DND-41 (cell line): Measurements from ENCODE around the gene RNF182.

ENCODE experiments used
- ATAC-seq: fragments of 200-7000 bp; cut with Tn5 transposase; 3 replicates; pipeline ENCODE4 v1.9.1; 2021; ENCODE audit warnings: low read depth; ENCODE audit not compliant: insufficient read depth
- DNase-seq: peaks from one replicate; pipeline ENCODE4 v3.0.0-alpha.2; 2020
- H2AFZ ChIP-seq: 2 replicates; pipeline ENCODE4 v1.6.0; 2012; ENCODE audit warnings: low read depth, low read length
- H3K27ac ChIP-seq: 2 replicates; pipeline ENCODE4 v1.5.1; 2012; ENCODE audit warnings: low read length, inconsistent platforms
- H3K27me3 ChIP-seq: fragments of 200-600 bp; sonication (generic); 2 replicates; pipeline ENCODE4 v1.6.0; 2012; ENCODE audit warnings: low read length, mild to moderate bottlenecking, inconsistent platforms; ENCODE audit not compliant: insufficient read depth, poor library complexity
- H3K36me3 ChIP-seq: 2 replicates; pipeline ENCODE4 v1.5.1; 2012; ENCODE audit warnings: low read length, inconsistent platforms; ENCODE audit not compliant: insufficient read depth
- H3K4me1 ChIP-seq: 2 replicates; pipeline ENCODE4 v1.5.1; 2012; ENCODE audit warnings: mild to moderate bottlenecking, low read length; ENCODE audit not compliant: insufficient read depth
- H3K4me2 ChIP-seq: 2 replicates; pipeline ENCODE4 v1.6.0; 2012; ENCODE audit warnings: mild to moderate bottlenecking, moderate library complexity, low read length, inconsistent platforms; ENCODE audit not compliant: insufficient read depth
- H3K4me3 ChIP-seq, 2 experiments: fragments of 200-600 bp in 1 of 2; shearing (Covaris generic) in 1 of 2; 2 replicates each; pipeline ENCODE4 v1.5.1; 2012 to 2016; ENCODE audit warnings: inconsistent platforms in 2 of 2, low read length in 2 of 2, mild to moderate bottlenecking in 2 of 2, low read depth in 1 of 2, moderate library complexity in 1 of 2
- H3K79me2 ChIP-seq: 2 replicates; pipeline ENCODE4 v1.6.0; 2012; ENCODE audit warnings: low read length, inconsistent platforms; ENCODE audit not compliant: insufficient read depth
- H3K9ac ChIP-seq: 2 replicates; pipeline ENCODE4 v1.6.0; 2012; ENCODE audit warnings: low read depth, mild to moderate bottlenecking, inconsistent platforms, low read length, moderate library complexity
- H3K9me3 ChIP-seq: 2 replicates; pipeline ENCODE4 v1.5.1; 2012; ENCODE audit warnings: low read length, moderate library complexity, mild to moderate bottlenecking, inconsistent platforms; ENCODE audit not compliant: insufficient read depth, severe bottlenecking
- H4K20me1 ChIP-seq: 2 replicates; pipeline ENCODE4 v1.6.0; 2012; ENCODE audit warnings: low read length; ENCODE audit not compliant: insufficient read depth
- CTCF ChIP-seq: IDR thresholded peaks from 2 replicates; pipeline ENCODE4 v1.5.1; 2012; ENCODE audit warnings: borderline replicate concordance, low read length, moderate library complexity, mild to moderate bottlenecking; ENCODE audit not compliant: poor library complexity, severe bottlenecking; ENCODE audit errors: extremely low read depth
- EZH2 ChIP-seq: IDR thresholded peaks from 3 replicates; pipeline ENCODE4 v1.6.1; 2012; ENCODE audit warnings: borderline replicate concordance, low read depth, mild to moderate bottlenecking, moderate library complexity, low read length, inconsistent platforms; ENCODE audit not compliant: severe bottlenecking

RNF182 gene

GRCh38 chr6:13922750-13923149, 2.0 kb upstream of the RNF182 start:
- peaks cover 67% of the 10 kb centered on the region for H3K27me3 ChIP-seq
- no peak for TF ChIP-seq CTCF
- TF ChIP-seq EZH2: no peak
- no peaks in the 10 kb centered on the region for H3K79me2 ChIP-seq
- ATAC-seq: no peak
- peaks cover 4% of the 10 kb centered on the region; the same call in 1 of the 2 replicates for H3K4me1 ChIP-seq
- H3K4me3 ChIP-seq: no peak overlapping the region
- H3K36me3 ChIP-seq: no peaks in the 10 kb centered on the region
- no peaks in the 10 kb centered on the region for H3K9me3 ChIP-seq
- no peaks in the 10 kb centered on the region; the same call in 1 of the 2 replicates for H4K20me1 ChIP-seq
- H3K9ac ChIP-seq: no peak overlapping the region
- no peak overlapping the region for H2AFZ ChIP-seq
- no peak overlapping the region for H3K27ac ChIP-seq
- no peak overlapping the region for H3K4me2 ChIP-seq
- no peak for DNase-seq

GRCh38 chr6:13923527-13924145, 1.1 kb upstream of the RNF182 start:
- Histone ChIP-seq H3K9me3 (no peaks in the 10 kb centered on the region), H3K4me2 (no peak overlapping the region), H3K4me1 (peaks cover 4% of the 10 kb centered on the region; the same call in 1 of the 2 replicates), H3K9ac (no peak overlapping the region), H4K20me1 (no peaks in the 10 kb centered on the region; the same call in 1 of the 2 replicates), H2AFZ (no peak overlapping the region), H3K79me2 (no peaks in the 10 kb centered on the region), H3K4me3 (no peak overlapping the region), H3K36me3 (no peaks in the 10 kb centered on the region), H3K27me3 (peaks cover 64% of the 10 kb centered on the region), H3K27ac (no peak overlapping the region)
- TF ChIP-seq EZH2 (no peak), CTCF (no peak)
- ATAC-seq (no peak), DNase-seq (no peak)

GRCh38 chr6:13924146-13924948, 405 bp upstream of the RNF182 start:
- no peaks in the 10 kb centered on the region; the same call in 1 of the 2 replicates for H4K20me1 ChIP-seq
- peak overlapping the region; percentile 31 for H3K4me2 ChIP-seq
- no peak overlapping the region for H2AFZ ChIP-seq
- H3K4me3 ChIP-seq: no peak overlapping the region
- H3K79me2 ChIP-seq: no peaks in the 10 kb centered on the region
- no peak overlapping the region for H3K9ac ChIP-seq
- peak; percentile 70 for ATAC-seq
- no peaks in the 10 kb centered on the region for H3K9me3 ChIP-seq
- H3K27me3 ChIP-seq: peaks cover 66% of the 10 kb centered on the region
- H3K27ac ChIP-seq: no peak overlapping the region
- DNase-seq: peak; percentile 32
- H3K36me3 ChIP-seq: no peaks in the 10 kb centered on the region
- H3K4me1 ChIP-seq: peaks cover 4% of the 10 kb centered on the region; the same call in 1 of the 2 replicates
- TF ChIP-seq EZH2: peak; percentile 71
- no peak for TF ChIP-seq CTCF
